GM12865 (cell line): Measurements from ENCODE around the gene CHMP2A.

Experiments used
- DNase-seq: peaks from one replicate; pipeline ENCODE4 v3.0.0; 2010; ENCODE audit warnings: low read depth
- H3K4me3 ChIP-seq: 2 replicates; pipeline ENCODE4 v1.5.1; 2011; ENCODE audit warnings: mild to moderate bottlenecking, low read depth, low read length, control low read depth
- TF ChIP-seq, protein P1 (sequence below): IDR thresholded peaks from 2 replicates; pipeline ENCODE4 v1.5.1; 2011; ENCODE audit warnings: low read length, control low read depth, low read depth, inconsistent platforms; ENCODE audit not compliant: insufficient read depth; ENCODE audit errors: missing control alignments

CHMP2A gene

DNA sequence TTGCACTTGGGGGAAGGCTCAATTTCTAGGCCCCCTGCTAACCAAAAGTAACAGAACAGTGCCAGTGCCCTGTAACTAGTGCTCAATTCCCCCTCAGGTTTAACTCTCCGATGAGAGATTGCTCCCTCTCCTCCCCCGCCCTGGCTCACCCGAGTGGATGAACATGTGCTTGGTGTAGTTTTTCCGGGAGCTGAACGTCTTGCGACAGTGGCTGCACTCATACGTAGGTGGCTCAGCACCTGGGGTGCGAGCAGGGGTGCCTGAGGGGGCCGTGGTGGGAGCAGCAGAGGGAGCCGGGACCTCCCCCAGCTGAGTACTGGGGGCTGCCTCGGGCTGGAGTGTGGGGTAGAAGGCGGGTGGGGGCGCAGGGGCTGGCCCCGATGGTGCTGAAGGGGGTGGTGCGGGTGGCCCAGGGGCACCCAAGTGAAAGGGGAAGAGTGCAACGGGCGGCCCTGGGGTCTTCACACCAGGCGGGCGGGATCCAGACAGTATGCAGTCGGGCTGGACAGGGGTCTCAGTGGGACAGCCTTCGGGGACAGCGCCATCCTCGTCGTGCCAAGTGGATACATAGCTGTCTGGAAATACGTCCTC is 38.6 kb downstream of the CHMP2A start:
- H3K4me3 ChIP-seq, result no peak overlapping the region
- DNase-seq, result no peak
- TF ChIP-seq, protein P1, sequence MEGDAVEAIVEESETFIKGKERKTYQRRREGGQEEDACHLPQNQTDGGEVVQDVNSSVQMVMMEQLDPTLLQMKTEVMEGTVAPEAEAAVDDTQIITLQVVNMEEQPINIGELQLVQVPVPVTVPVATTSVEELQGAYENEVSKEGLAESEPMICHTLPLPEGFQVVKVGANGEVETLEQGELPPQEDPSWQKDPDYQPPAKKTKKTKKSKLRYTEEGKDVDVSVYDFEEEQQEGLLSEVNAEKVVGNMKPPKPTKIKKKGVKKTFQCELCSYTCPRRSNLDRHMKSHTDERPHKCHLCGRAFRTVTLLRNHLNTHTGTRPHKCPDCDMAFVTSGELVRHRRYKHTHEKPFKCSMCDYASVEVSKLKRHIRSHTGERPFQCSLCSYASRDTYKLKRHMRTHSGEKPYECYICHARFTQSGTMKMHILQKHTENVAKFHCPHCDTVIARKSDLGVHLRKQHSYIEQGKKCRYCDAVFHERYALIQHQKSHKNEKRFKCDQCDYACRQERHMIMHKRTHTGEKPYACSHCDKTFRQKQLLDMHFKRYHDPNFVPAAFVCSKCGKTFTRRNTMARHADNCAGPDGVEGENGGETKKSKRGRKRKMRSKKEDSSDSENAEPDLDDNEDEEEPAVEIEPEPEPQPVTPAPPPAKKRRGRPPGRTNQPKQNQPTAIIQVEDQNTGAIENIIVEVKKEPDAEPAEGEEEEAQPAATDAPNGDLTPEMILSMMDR, result no peak

DNA sequence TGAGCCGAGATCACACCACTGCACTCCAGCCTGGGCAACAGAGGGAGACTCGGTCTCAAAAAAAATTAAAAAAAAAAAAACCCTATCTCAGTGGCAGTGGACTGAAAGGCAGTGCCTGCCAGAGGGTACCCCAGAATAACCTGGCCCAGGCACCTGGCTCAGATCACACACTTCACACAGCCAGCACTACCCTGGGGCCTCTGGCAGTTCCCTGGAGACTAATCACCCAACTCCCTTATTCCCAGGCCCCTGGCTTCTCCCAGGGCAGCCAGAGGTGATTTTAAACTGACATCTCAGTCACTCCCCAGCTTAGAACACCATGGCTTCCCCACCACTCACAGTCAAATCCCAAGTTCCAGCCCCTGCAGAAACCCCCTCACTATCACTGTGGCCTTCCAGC is 39.6 kb downstream of the CHMP2A start:
- DNase-seq, result no peak
- TF ChIP-seq, protein P1, result no peak
- no peak overlapping the region for H3K4me3 ChIP-seq

DNA sequence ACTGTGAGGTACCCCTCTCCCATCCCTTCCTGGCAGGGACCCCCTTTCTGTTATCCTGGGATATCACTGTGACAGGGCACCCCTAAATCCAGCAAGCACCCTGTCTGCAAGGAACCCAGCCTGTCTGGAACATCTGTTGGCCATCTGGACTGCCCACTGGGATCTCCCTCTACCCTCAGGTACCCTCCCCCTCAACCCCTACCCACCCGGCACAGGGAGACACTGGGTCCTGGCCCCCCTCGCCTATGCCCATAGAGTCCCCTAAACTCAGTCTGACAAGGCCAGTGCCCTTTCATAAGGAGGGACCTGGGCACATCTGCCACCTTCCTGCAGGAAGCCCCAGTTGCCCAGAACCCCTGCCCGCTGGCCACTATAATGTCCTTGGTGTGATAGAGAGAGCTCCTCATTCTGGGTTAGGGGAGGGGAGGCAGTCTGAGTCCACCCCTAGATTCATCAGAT is 40.3 kb downstream of the CHMP2A start:
- H3K4me3 ChIP-seq, result peak overlapping the region; percentile 97
- DNase-seq, result no peak
- TF ChIP-seq, protein P1, result no peak

DNA sequence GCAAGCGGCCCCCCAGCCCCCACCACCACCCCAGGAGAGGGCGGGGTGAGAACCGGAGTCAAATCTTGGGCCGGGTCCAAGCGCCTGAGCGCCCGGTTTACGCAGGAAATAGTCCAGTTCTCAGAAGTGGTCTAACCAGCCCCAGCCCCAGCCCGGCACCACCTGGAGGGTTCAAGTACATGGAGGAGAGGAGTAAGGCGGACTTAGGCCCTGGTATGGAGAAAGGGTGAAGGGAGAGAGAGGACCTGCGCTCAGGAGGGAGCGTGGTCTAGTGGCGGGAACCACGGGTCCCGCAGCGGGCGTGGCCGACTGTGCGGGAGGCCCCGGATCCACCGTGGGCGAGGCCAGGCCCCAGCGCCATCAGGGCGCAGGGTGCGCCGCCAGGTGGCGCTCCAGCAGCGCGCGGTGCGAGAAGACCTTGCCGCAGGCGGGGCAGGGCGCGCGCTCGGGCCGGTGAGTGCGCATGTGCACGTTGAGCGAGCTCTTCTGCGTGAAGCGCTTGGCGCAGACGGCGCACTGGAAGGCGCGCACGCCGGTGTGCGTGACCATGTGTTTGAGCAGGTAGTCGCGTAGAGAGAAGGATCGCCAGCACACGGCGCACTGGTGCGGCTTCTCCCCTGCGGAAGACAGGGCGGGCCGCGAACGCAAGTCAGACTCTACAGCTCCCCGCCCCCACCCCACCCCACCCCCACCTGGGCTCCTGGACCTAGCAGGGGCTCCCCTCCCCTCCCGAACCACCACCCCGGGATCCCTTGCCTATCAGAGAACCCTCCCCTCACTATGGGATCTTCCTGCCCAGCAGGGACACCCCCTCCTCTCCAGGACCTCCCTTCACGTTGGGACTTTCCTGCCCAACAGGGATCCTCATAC is 41.0 kb downstream of the CHMP2A start:
- DNase-seq, result peak; percentile 99

DNA sequence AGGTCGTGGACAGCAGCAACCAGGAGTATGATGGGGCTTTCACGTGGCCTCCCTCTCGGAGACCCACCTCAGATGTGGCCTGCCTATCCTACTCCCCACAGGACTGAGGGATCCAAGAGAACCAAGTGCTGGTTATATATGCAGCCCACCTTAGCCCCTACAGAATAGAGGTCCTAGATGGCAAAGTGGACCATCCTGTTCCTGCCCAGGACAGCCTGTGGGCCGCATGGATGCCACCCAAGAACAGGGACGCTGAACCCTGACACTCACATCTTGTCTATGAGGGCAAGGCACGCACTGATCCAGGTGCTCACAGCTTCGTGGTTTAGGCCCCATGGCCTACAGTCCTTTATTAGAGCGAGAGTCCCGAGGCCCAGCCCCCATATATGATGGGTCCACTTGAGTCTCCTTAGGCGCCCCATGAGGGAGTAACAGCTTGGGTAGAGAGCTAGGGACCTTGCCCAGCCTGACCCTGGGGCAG is 41.7 kb downstream of the CHMP2A start:
- TF ChIP-seq, protein P1, result no peak
- DNase-seq, result no peak
- peak overlapping the region; percentile 28 for H3K4me3 ChIP-seq

More for the DNA sequence above, 41.0 kb downstream of the CHMP2A start:
- TF ChIP-seq, protein P1, result peak; percentile 98
- H3K4me3 ChIP-seq, result peak overlapping the region; percentile 97

DNA sequence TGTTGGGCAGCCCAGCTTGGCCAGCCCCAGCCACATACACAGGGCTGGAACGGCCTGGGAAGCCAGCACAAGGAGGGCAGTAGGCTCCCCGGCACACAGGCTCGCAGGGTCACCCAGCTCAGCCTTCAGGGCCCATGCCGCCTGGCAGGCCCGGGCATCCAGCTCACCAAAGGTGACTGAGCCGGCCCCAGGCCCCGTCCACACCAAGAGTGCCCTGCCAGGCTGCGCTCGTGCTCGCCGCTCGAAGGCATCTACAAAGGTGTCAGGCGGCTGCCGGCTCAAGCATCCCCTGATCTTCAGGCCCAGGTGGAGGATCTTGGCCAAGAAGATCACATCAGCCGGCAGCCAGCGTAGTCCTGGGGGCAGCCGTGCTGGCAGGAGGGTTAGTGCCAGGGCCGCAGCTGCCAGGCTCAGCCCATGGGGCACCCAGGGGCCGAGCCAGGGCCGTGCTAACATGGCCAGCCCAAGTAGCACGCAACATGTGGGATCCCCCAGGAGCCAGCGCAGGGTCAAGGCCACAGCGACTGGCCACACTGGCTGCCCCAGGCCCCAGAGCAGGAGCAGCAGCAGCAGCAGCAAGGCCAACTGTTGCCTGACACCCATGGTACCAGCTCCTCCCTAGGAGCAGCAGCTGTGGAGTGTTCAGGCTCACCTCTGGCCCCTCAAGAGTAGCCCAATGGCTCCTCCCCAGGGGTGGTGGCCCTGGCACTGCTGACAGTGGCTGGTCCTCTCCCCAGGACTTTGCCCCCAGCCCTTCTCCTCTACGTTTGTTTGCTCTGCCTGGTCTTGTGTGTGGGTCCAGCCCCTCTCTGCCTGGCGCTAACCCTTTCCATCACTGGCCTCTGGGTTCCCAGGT is 43.3 kb downstream of the CHMP2A start, which contains the start of gene SLC27A5:
Gene SLC27A5, minus strand, starts transcription at position 640 of the 856 bp plus-strand sequence. Its CDS starts 37 bp downstream, at position 603.
- TF ChIP-seq, protein P1, result no peak
- DNase-seq, result peak; percentile 6
- no peak within 1 kb of the TSS for H3K4me3 ChIP-seq
